Measurements from ENCODE around the gene MGME1.

Gene MGME1

GRCh38 chr20:17960927-17961586 is 7.8 kb upstream of the MGME1 start:
- DNase-seq = no peak
- H3K27me3 ChIP-seq (replicated peaks in 2 of 5; ENCODE audit: control insufficient read depth in 4 of 5, insufficient read depth in 5 of 5, low read length in 4 of 5) = no peaks in the 10 kb centered on the region
- H3K4me1 ChIP-seq (ENCODE audit: control extremely low read depth in 1 of 4, control insufficient read depth in 4 of 4, insufficient read depth in 4 of 4, low read length in 3 of 4) = peaks cover 61 to 94% (median 80%) of the 10 kb centered on the region in 4 experiments
- POLR2A ChIA-PET = no interaction called here
- CTCF ChIA-PET = interaction anchor here (0.6 to 14.2 kb wide), 3 partner anchors 24 to 36 kb away, joined by 3 to 108 read pairs (median 3); no protein-coding TSS in a partner anchor
- H3K27ac ChIP-seq (ENCODE audit: insufficient read depth in 1 of 2, low read depth in 1 of 2, low read length in 2 of 2, poor library complexity in 1 of 2, severe bottlenecking in 2 of 2) = peak overlapping the region; percentile 20 to 50
- peaks cover 0 to 40% (median 3%) of the 10 kb centered on the region in 4 experiments for H3K36me3 ChIP-seq (ENCODE audit: control insufficient read depth in 4 of 4, insufficient read depth in 4 of 4, low read length in 3 of 4)
- 85% methylated on average over 5 of the region's 6 CpGs for WGBS (ENCODE audit: insufficient coverage)
- peak overlapping the region in 2 of 7 experiments; percentile 23 to 39 for H3K4me3 ChIP-seq (ENCODE audit: control insufficient read depth in 1 of 7, extremely low read depth in 1 of 7, insufficient read depth in 4 of 7, low read depth in 2 of 7, low read length in 6 of 7)
- no peaks in the 10 kb centered on the region for H3K9me3 ChIP-seq (ENCODE audit: control extremely low read depth in 1 of 5, control insufficient read depth in 4 of 5, insufficient read depth in 2 of 5, low read depth in 1 of 5, low read length in 4 of 5)

- POLR2A ChIA-PET = no interaction called here
- Histone ChIP-seq H3K27ac (ENCODE audit: insufficient read depth in 1 of 2, low read depth in 1 of 2, low read length in 2 of 2, poor library complexity in 1 of 2, severe bottlenecking in 2 of 2) (peak overlapping the region in 1 of 2 experiments; percentile 52), H3K9me3 (ENCODE audit: control extremely low read depth in 1 of 5, control insufficient read depth in 4 of 5, insufficient read depth in 2 of 5, low read depth in 1 of 5, low read length in 4 of 5) (no peaks in the 10 kb centered on the region)
Observed at GRCh38 chr20:17961587-17961940, 7.3 kb upstream of the MGME1 start.

GRCh38 chr20:17963114-17963897 is 5.5 kb upstream of the MGME1 start:
- Histone ChIP-seq H3K4me1 (ENCODE audit: control extremely low read depth in 1 of 4, control insufficient read depth in 4 of 4, insufficient read depth in 4 of 4, low read length in 3 of 4) (peaks cover 46 to 88% (median 69%) of the 10 kb centered on the region in 4 experiments), H3K27ac (ENCODE audit: insufficient read depth in 1 of 2, low read depth in 1 of 2, low read length in 2 of 2, poor library complexity in 1 of 2, severe bottlenecking in 2 of 2) (peak overlapping the region in 1 of 2 experiments; percentile 45), H3K4me3 (ENCODE audit: control insufficient read depth in 1 of 7, extremely low read depth in 1 of 7, insufficient read depth in 4 of 7, low read depth in 2 of 7, low read length in 6 of 7) (peak overlapping the region in 1 of 7 experiments; percentile 22), H3K9me3 (ENCODE audit: control extremely low read depth in 1 of 5, control insufficient read depth in 4 of 5, insufficient read depth in 2 of 5, low read depth in 1 of 5, low read length in 4 of 5) (no peaks in the 10 kb centered on the region), H3K27me3 (replicated peaks in 2 of 5; ENCODE audit: control insufficient read depth in 4 of 5, insufficient read depth in 5 of 5, low read length in 4 of 5) (no peaks in the 10 kb centered on the region), H3K36me3 (ENCODE audit: control insufficient read depth in 4 of 4, insufficient read depth in 4 of 4, low read length in 3 of 4) (peaks cover 0 to 36% (median under 1%) of the 10 kb centered on the region in 4 experiments)
- WGBS (ENCODE audit: insufficient coverage) = 84% methylated on average over 9 of the region's 9 CpGs
- ChIA-PET CTCF (interaction anchor here (0.7 to 1.0 kb wide), 2 partner anchors 17 to 21 kb away, joined by 3 read pairs; no protein-coding TSS in a partner anchor), POLR2A (no interaction called here)
- DNase-seq = no peak

More at GRCh38 chr20:17961587-17961940, 7.3 kb upstream of the MGME1 start:
- CTCF ChIA-PET = interaction anchor here (0.6 to 1.0 kb wide), 3 partner anchors 22 to 35 kb away, joined by 3 read pairs; no protein-coding TSS in a partner anchor
- H3K4me1 ChIP-seq (ENCODE audit: control extremely low read depth in 1 of 4, control insufficient read depth in 4 of 4, insufficient read depth in 4 of 4, low read length in 3 of 4) = peaks cover 58 to 94% (median 79%) of the 10 kb centered on the region in 4 experiments
- DNase-seq = no peak
- H3K27me3 ChIP-seq (replicated peaks in 2 of 5; ENCODE audit: control insufficient read depth in 4 of 5, insufficient read depth in 5 of 5, low read length in 4 of 5) = no peaks in the 10 kb centered on the region
- no peak overlapping the region for H3K4me3 ChIP-seq (ENCODE audit: control insufficient read depth in 1 of 7, extremely low read depth in 1 of 7, insufficient read depth in 4 of 7, low read depth in 2 of 7, low read length in 6 of 7)
- H3K36me3 ChIP-seq (ENCODE audit: control insufficient read depth in 4 of 4, insufficient read depth in 4 of 4, low read length in 3 of 4) = peaks cover 0 to 35% (median 3%) of the 10 kb centered on the region in 4 experiments
- WGBS (ENCODE audit: insufficient coverage) = 67% methylated on average over 1 of the region's 1 CpG

GRCh38 chr20:17964073-17964472 is 4.7 kb upstream of the MGME1 start:
- H3K9me3 ChIP-seq (ENCODE audit: control extremely low read depth in 1 of 5, control insufficient read depth in 4 of 5, insufficient read depth in 2 of 5, low read depth in 1 of 5, low read length in 4 of 5) = no peaks in the 10 kb centered on the region
- H3K4me3 ChIP-seq (ENCODE audit: control insufficient read depth in 1 of 7, extremely low read depth in 1 of 7, insufficient read depth in 4 of 7, low read depth in 2 of 7, low read length in 6 of 7) = peak overlapping the region in 3 of 7 experiments; percentile 3 to 98 (median 92)
- peaks cover 0 to 36% (median under 1%) of the 10 kb centered on the region in 4 experiments for H3K36me3 ChIP-seq (ENCODE audit: control insufficient read depth in 4 of 4, insufficient read depth in 4 of 4, low read length in 3 of 4)
- CTCF ChIA-PET = interaction anchor here (2.3 kb wide), 1 partner anchor 32 kb away, joined by 11 read pairs; no protein-coding TSS in a partner anchor
- POLR2A ChIA-PET = no interaction called here
- no peak for DNase-seq
- no peaks in the 10 kb centered on the region for H3K27me3 ChIP-seq (replicated peaks in 2 of 5; ENCODE audit: control insufficient read depth in 4 of 5, insufficient read depth in 5 of 5, low read length in 4 of 5)
- no CpG with 5 or more reads among the region's 1 CpG for WGBS (ENCODE audit: insufficient coverage)
- H3K27ac ChIP-seq (ENCODE audit: insufficient read depth in 1 of 2, low read depth in 1 of 2, low read length in 2 of 2, poor library complexity in 1 of 2, severe bottlenecking in 2 of 2) = peak overlapping the region in 1 of 2 experiments; percentile 45
- H3K4me1 ChIP-seq (ENCODE audit: control extremely low read depth in 1 of 4, control insufficient read depth in 4 of 4, insufficient read depth in 4 of 4, low read length in 3 of 4) = peaks cover 38 to 80% (median 62%) of the 10 kb centered on the region in 4 experiments

- peak overlapping the region in 3 of 7 experiments; percentile 92 to 99 (median 98) for H3K4me3 ChIP-seq (ENCODE audit: control insufficient read depth in 1 of 7, extremely low read depth in 1 of 7, insufficient read depth in 4 of 7, low read depth in 2 of 7, low read length in 6 of 7)
- ChIA-PET POLR2A (no interaction called here), CTCF (interaction anchor here (0.9 to 5.6 kb wide), 7 partner anchors 9 to 459 kb away, joined by 3 to 30 read pairs (median 5); no protein-coding TSS in a partner anchor)
- H3K36me3 ChIP-seq (ENCODE audit: control insufficient read depth in 4 of 4, insufficient read depth in 4 of 4, low read length in 3 of 4) = peaks cover 0 to 36% (median under 1%) of the 10 kb centered on the region in 4 experiments
- H3K9me3 ChIP-seq (ENCODE audit: control extremely low read depth in 1 of 5, control insufficient read depth in 4 of 5, insufficient read depth in 2 of 5, low read depth in 1 of 5, low read length in 4 of 5) = no peaks in the 10 kb centered on the region
- no peak for DNase-seq
- H3K4me1 ChIP-seq (ENCODE audit: control extremely low read depth in 1 of 4, control insufficient read depth in 4 of 4, insufficient read depth in 4 of 4, low read length in 3 of 4) = peaks cover 33 to 79% (median 61%) of the 10 kb centered on the region in 4 experiments
- 74% methylated on average over 3 of the region's 3 CpGs for WGBS (ENCODE audit: insufficient coverage)
- H3K27ac ChIP-seq (ENCODE audit: insufficient read depth in 1 of 2, low read depth in 1 of 2, low read length in 2 of 2, poor library complexity in 1 of 2, severe bottlenecking in 2 of 2) = peak overlapping the region; percentile 93 to 97
- H3K27me3 ChIP-seq (replicated peaks in 2 of 5; ENCODE audit: control insufficient read depth in 4 of 5, insufficient read depth in 5 of 5, low read length in 4 of 5) = no peaks in the 10 kb centered on the region
Observed at GRCh38 chr20:17964632-17965031, 4.2 kb upstream of the MGME1 start.

GRCh38 chr20:17965042-17965697 is 3.6 kb upstream of the MGME1 start:
- peaks cover 37 to 78% (median 59%) of the 10 kb centered on the region in 4 experiments for H3K4me1 ChIP-seq (ENCODE audit: control extremely low read depth in 1 of 4, control insufficient read depth in 4 of 4, insufficient read depth in 4 of 4, low read length in 3 of 4)
- POLR2A ChIA-PET = no interaction called here
- no peaks in the 10 kb centered on the region for H3K9me3 ChIP-seq (ENCODE audit: control extremely low read depth in 1 of 5, control insufficient read depth in 4 of 5, insufficient read depth in 2 of 5, low read depth in 1 of 5, low read length in 4 of 5)
- peak overlapping the region in 5 of 7 experiments; percentile 88 to 99 (median 96) for H3K4me3 ChIP-seq (ENCODE audit: control insufficient read depth in 1 of 7, extremely low read depth in 1 of 7, insufficient read depth in 4 of 7, low read depth in 2 of 7, low read length in 6 of 7)
- peak overlapping the region; percentile 93 to 97 for H3K27ac ChIP-seq (ENCODE audit: insufficient read depth in 1 of 2, low read depth in 1 of 2, low read length in 2 of 2, poor library complexity in 1 of 2, severe bottlenecking in 2 of 2)
- peak in 1 of 3 donors; percentile 39 for DNase-seq
- WGBS (ENCODE audit: insufficient coverage) = 68% methylated on average over 4 of the region's 9 CpGs
- peaks cover 0 to 36% (median under 1%) of the 10 kb centered on the region in 4 experiments for H3K36me3 ChIP-seq (ENCODE audit: control insufficient read depth in 4 of 4, insufficient read depth in 4 of 4, low read length in 3 of 4)
- no peaks in the 10 kb centered on the region for H3K27me3 ChIP-seq (replicated peaks in 2 of 5; ENCODE audit: control insufficient read depth in 4 of 5, insufficient read depth in 5 of 5, low read length in 4 of 5)
- CTCF ChIA-PET = interaction anchor here (0.9 to 5.6 kb wide), 11 partner anchors 9 to 460 kb away, joined by 3 to 30 read pairs (median 4); no protein-coding TSS in a partner anchor

Measured in common myeloid progenitor, CD34-positive (primary cell).